GM18505 (cell line): Measurements from ENCODE around the gene PDK4.
"Not testable (repeated sequence)": the region's sequence is repeated elsewhere in the genome, so short reads cannot be mapped to it uniquely, and the experiment has no call there.

Source experiments
- ATAC-seq: cut with Tn5 transposase; IDR thresholded peaks from one replicate; pipeline ENCODE4 v1.9.1; 2021; ENCODE audit not compliant: unreplicated experiment
- POLR2A ChIP-seq: IDR thresholded peaks from 4 replicates; pipeline ENCODE4 v1.6.1; 2011; ENCODE audit warnings: borderline replicate concordance; ENCODE audit not compliant: insufficient read depth, insufficient read length; ENCODE audit errors: extremely low read depth

Gene PDK4

DNA sequence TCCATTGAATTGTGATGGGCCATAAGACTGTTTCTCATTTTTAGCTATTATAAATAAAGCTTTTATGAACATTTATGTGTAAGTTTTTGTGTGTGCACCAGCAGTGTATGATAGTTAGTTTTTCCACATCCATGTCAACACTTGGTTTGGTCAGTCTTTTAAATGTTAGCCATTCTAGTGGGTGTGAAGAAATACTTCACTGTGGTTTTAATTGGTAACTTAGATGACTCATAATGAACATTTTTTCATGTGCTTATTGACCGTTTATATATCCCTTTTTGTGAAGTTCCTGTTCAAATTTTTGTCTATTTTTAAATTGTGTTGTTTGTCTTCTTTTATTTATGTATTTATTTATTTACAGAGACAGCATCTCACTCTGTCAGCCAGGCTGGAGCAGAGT lies 23.6 kb upstream of the PDK4 start:
- no peak for TF ChIP-seq POLR2A
- no peak for ATAC-seq

DNA sequence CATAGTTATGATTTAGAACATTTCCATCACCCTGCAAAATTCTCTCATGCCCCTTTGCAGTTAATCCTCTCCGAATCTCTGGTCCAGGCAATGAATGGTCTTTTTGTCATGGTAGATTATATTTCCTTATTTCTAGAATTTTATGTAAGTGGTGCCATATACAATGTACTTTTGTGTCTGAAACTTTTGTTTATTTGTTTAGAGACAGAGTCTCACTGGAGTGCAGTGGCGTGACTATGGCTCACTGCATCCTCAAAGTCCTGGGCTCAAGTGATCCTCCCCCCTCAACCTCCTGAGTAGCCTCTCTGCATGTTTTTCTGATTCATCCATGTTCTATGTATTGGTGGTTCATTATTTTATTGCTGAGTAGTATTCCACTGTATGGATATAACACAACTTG lies 23.2 kb upstream of the PDK4 start:
- ATAC-seq: no peak
- no peak for TF ChIP-seq POLR2A

DNA sequence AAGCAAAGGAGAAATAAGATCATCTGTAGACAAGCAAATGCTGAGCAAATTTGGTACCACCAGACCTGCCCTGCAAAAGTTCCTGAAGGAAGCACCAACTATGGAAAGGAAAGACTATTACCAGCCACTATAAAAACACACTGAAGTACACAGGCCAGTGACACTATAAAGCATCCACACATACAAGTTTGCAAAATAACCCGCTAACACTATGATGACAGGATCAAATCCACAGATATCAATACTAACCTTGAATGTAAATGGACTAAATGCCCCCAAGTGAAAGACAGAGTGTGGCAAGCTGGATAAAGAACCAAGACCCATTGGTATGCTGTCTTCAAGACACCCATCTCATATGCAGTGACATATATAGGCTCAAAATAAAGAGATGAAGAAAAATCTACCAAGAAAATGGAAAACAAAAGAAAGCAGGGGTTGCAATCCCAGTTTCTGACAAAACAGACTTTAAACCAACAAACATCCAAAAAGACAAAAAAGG lies 18.2 kb upstream of the PDK4 start:
- TF ChIP-seq POLR2A: no peak
- ATAC-seq: no peak

DNA sequence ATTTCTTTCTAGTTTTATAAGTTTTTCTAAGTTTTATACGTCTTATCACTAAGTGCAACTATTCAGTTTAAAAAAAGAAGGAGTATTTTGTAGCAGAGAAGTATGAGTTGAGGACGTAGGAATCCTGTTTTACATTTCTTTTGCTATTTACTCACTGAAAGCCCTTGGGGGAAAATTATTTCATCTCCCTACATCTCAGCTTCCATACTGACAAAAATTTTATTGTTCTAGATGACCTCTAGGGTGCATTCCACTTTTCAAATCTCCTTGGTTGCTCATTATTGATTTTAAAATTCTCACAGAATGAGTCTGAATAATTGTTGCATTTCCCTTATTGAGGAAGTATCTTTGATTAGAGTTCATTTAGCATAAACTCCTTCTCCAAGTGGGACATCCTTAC lies 14.9 kb upstream of the PDK4 start:
- ATAC-seq: no peak
- TF ChIP-seq POLR2A: no peak

DNA sequence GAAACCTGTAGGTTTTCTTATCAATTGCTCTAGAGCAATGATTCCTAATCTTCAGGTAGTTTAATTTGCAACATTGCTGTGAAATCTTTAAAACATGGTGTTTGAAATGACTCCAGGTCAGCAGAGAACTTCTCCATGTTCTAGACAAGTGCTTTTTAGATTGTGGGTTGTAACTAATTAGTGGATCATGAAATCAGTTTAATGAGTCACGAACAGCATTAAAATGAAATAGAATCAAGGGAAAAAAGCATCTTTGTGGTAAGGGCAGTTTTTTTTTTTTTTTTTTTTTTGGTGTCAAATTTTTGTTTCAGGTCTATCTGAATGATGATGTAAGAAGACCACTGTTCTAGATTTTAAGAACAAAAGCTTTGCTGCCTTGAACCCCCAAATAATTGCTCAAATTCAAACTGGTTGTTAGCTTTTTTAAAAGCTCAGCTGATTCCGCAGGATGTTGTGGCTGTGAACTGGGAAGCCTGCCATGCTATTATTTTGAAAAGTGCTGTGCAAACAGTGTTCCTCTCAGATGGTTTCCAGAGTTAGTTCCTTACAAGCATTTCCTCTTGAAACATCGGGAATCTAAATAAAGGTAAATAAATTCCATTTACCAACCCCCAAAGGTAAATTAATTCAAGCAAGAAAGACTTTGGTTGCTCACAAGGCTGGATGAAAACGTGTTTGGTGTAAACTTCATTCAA lies 13.1 kb upstream of the PDK4 start:
- ATAC-seq: no peak
- no peak for TF ChIP-seq POLR2A

DNA sequence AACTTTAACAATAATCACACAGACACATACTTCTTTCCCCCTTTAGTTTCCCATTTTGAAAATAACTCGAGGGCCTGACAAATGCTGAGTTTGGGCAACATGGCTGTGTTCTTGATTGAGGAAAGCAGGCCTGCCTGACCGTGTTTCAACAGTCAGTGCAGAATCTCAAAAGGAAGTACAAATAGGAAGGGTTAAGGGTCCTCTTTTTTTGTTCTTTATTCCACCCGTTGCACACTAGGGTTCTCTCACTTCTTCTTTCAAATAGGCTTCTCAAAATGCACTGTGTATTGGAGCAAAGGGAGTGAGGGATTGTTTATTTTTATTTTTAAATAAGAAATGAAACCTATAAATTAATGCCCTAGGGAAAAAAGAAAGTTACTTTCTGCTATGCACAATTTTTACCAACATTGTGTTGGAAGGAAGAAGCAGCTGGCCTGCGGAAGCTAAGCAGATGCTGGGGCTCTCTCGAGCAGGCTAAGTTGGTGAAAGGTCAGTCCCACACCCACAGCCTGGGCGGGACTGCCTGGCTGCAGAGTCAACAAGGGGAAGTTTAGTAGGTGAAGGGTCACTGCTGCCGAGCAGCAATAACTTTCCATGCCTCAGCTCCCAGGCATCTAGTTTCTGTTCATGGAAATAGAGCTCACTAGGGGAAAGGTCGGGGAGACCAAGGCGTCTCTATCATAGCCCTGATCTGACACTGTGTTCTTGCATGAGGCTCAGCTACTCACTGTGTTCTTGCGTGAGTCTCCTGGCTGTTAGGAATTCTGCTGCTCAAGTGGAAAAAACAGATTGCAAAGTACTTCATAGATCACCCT lies 12.2 kb upstream of the PDK4 start:
- TF ChIP-seq POLR2A: no peak
- peak; percentile 96 for ATAC-seq

DNA sequence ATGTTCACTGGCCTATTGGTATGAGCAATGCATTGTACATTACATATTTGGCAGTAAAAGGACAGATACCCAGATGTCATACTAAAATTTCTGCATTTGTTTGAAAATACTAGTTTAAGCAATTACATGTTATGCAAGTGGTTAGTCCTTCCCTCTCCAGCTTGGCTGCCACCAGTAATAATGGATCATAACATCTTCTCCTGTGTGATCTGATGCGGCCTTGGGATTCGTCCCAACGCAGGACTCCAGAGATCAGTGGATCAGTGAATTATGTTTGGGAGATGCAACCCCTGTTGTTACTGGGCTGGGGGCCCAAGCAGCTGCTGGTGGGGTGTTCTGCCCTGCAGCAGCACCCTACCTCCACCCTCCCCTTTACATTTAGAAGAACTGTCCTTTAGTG lies 11.2 kb upstream of the PDK4 start:
- no peak for TF ChIP-seq POLR2A
- ATAC-seq: no peak

DNA sequence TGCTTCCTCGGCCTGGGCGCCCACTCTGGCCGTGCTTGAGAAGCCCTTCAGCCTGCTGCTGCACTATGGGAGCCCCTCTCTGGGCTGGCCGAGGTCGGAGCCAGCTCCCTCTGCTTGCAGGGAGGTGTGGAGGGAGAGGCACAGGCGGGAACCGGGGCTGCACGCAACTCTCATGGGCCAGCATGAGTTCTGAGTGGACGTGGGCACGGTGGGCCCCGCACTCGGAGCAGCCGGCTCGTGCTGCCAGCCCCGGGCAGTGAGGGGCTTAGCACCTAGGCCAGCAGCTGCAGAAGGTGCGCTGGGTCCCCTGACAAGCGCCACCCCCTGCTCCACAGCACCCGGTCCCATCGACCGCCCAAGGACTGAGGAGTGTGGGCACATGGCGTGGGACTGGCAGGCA lies 9.0 kb upstream of the PDK4 start:
- ATAC-seq: no peak
- TF ChIP-seq POLR2A: no peak

DNA sequence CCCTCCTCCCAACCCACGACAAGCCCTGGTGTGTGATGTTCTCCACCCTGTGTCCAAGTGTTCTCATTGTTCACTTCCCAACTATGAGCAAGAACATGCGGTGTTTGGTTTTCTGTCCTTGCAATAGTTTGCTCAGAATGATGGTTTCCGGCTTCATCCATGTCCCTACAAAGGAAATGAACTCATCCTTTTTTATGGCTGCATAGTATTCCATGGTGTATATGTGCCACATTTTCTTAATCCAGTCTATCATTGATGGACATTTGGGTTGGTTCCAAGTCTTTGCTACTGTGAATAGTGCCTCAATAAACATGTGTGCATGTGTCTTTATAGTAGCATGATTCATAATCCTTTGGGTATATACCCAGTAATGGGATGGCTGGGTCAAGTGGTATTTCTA lies 8.5 kb upstream of the PDK4 start:
- not testable (repeated sequence) for ATAC-seq

DNA sequence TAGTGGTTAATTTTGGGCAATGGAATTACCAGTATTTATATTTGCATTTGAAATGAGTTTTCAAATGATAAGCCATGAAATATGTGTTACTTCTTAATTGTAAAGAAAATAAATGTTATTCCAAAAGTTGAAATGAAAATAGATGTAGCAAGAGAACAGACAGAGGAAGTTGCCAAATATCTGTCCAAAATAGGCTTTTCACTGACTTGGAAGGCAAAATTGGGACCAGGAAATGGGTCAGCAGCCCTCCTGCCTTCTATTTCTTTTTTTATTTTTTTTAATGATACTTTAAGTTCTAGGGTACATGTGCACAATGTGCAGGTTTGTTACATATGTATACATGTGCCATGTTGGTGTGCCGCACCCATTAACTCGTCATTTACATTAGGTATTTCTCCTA lies 8.1 kb upstream of the PDK4 start:
- not testable (repeated sequence) for ATAC-seq

DNA sequence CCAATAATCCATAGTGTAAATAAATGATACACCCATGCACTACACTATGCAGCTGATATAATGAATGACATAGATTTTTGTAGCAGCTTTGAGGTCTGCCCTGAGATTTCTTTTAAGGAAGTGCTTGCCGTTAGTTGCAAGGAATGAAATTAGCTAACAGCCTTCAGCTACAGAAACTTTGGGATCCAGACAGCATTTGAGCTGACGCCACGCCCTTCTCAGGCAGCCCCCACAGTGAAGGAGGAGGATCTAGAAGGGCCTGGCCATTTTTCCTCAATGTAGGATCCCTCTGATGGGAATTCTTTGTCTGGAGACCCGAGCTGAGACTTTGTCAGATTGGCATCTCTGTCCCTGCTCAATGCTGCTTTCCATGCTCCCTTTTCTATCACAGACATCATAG lies 6.1 kb upstream of the PDK4 start:
- no peak for ATAC-seq
- TF ChIP-seq POLR2A: no peak

DNA sequence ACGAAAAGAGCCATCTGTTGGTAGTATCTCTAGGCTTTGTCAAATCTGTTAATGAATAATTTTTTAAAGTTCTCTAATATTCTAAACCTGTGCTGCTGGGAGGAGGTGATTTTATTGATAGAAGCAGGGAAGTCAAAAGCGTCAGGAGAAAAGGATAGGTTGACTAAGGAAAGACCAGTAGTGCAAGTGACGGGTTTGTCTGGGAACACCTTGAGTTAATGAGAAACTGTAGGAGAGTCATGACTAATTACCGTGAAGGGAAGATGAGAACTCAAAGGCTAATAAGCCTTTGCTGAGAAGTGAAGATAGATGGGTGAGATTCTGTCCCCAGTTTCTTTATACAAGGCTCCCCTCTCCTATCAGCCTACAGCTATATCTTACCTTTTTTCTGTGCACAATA lies 5.0 kb upstream of the PDK4 start:
- ATAC-seq: no peak

DNA sequence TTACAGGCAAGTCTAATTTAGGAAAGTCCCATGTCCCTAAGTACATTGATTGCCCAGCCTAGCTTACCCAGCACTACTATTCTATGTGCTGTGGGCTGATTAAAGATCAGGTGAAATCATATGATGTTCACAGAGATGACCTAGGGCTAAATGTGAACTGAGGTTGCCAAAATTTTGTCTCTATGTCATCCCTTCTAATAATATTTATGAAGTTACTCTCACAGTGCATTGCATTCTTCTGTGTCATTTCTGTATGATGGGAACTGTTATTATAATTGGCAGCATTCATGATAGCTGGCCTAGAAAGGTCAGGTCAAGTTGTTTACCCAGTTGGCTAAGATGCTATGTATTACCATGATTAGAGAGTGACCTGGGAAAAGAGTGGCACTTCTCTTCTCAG lies 2.8 kb upstream of the PDK4 start:
- ATAC-seq: no peak
- no peak for TF ChIP-seq POLR2A

More for the DNA sequence above, 5.0 kb upstream of the PDK4 start:
- no peak for TF ChIP-seq POLR2A

DNA sequence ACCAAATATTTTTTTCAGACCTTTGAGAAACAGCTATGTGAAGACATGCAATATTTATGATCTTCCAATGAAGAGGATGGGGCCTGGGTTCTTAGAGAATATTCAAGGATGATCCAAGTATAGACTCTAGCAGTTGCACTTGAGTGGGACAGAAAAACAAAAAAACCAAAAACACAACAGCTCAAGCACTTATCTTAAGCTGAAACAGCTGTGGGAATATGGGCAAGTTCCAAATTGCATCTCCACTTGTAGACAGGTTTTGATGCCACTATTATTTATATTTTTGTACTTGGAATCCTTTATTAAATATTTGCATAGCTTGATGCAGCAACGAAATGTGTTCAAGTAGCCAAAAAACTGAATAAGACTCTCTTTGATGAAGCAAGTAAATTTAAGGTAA lies 2.2 kb upstream of the PDK4 start:
- no peak for ATAC-seq
- TF ChIP-seq POLR2A: no peak
